H1 (cell line): ENCODE measurements around the gene MLLT11.

Experiments used
- CREB1 ChIP-seq: IDR thresholded peaks from 2 replicates; pipeline ENCODE4 v1.6.1; 2012; ENCODE audit warnings: inconsistent platforms
- E2F6 ChIP-seq: IDR thresholded peaks from 2 replicates; pipeline ENCODE4 v1.6.1; 2012; ENCODE audit warnings: inconsistent platforms
- EP300 ChIP-seq, 2 experiments: IDR thresholded peaks; 1 replicate in 1 of 2; 2 replicates in 1 of 2; pipeline ENCODE4 v1.6.1; 2011 to 2012; ENCODE audit warnings: low read depth in 2 of 2, low read length in 2 of 2, mild to moderate bottlenecking in 2 of 2, borderline replicate concordance in 1 of 2, inconsistent platforms in 1 of 2, moderate library complexity in 1 of 2
- KDM1A ChIP-seq: fragments of 200-600, 300-600 bp; sonication (generic); IDR thresholded peaks from 2 replicates; pipeline ENCODE4 v1.7.1; 2016; ENCODE audit warnings: mild to moderate bottlenecking, low read length, borderline replicate concordance
- MAFK ChIP-seq: IDR thresholded peaks from 2 replicates; pipeline ENCODE4 v1.6.1; 2012; ENCODE audit warnings: low read depth, mild to moderate bottlenecking, improper control_type of control experiment, low read length
- POLR2A ChIP-seq, 2 experiments: IDR thresholded peaks; 1 replicate in 1 of 2; 2 replicates in 1 of 2; pipeline ENCODE4 v1.6.1; 2011; ENCODE audit warnings: low read depth in 2 of 2, low read length in 2 of 2, mild to moderate bottlenecking in 2 of 2; ENCODE audit errors: control extremely low read depth in 1 of 2
- POLR2AphosphoS5 ChIP-seq: IDR thresholded peaks from 2 replicates; pipeline ENCODE4 v1.6.1; 2011; ENCODE audit warnings: low read depth, low read length
- SIN3A ChIP-seq, 2 experiments: IDR thresholded peaks in 1 of 2; conservative IDR thresholded peaks in 1 of 2; 2 replicates each; pipeline ENCODE4 v1.6.1; 2011 to 2012; ENCODE audit warnings: low read length in 2 of 2, improper control_type of control experiment in 1 of 2, low read depth in 1 of 2, mild to moderate bottlenecking in 1 of 2
- SP2 ChIP-seq: IDR thresholded peaks from 2 replicates; pipeline ENCODE4 v1.6.1; 2012; ENCODE audit warnings: mild to moderate bottlenecking, low read length, inconsistent platforms
- TBP ChIP-seq: IDR thresholded peaks from 2 replicates; pipeline ENCODE4 v1.6.1; 2011; ENCODE audit warnings: low read depth, low read length, improper control_type of control experiment
- TF ChIP-seq, protein P1 (sequence below), 3 experiments: IDR thresholded peaks; 1 replicate in 2 of 3; 2 replicates in 1 of 3; pipeline versions ENCODE4 v1.5.1 to v1.6.1; 2011; ENCODE audit warnings: low read length in 3 of 3, mild to moderate bottlenecking in 3 of 3, inconsistent platforms in 2 of 3, low read depth in 1 of 3, moderate library complexity in 1 of 3; ENCODE audit not compliant: insufficient read depth in 1 of 3; ENCODE audit errors: control extremely low read depth in 1 of 3
- TF ChIP-seq, protein P2 (sequence below): IDR thresholded peaks from 2 replicates; pipeline ENCODE4 v1.6.1; 2011; ENCODE audit warnings: low read length, improper control_type of control experiment

GRCh38 chr1:151098126-151098525 lies 37.9 kb downstream of the MLLT11 start:
- TF ChIP-seq, protein P1, sequence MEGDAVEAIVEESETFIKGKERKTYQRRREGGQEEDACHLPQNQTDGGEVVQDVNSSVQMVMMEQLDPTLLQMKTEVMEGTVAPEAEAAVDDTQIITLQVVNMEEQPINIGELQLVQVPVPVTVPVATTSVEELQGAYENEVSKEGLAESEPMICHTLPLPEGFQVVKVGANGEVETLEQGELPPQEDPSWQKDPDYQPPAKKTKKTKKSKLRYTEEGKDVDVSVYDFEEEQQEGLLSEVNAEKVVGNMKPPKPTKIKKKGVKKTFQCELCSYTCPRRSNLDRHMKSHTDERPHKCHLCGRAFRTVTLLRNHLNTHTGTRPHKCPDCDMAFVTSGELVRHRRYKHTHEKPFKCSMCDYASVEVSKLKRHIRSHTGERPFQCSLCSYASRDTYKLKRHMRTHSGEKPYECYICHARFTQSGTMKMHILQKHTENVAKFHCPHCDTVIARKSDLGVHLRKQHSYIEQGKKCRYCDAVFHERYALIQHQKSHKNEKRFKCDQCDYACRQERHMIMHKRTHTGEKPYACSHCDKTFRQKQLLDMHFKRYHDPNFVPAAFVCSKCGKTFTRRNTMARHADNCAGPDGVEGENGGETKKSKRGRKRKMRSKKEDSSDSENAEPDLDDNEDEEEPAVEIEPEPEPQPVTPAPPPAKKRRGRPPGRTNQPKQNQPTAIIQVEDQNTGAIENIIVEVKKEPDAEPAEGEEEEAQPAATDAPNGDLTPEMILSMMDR (IDR thresholded peaks at IDR 0.05; ENCODE audit: control extremely low read depth in 1 of 3, insufficient read depth in 1 of 3, low read depth in 1 of 3, low read length in 3 of 3): no peak
- TF ChIP-seq SIN3A (conservative IDR thresholded peaks at IDR 0.05 in 1 of 2, IDR thresholded peaks at IDR 0.05 in 1 of 2; ENCODE audit: low read depth in 1 of 2, low read length in 2 of 2) (no peak), MAFK (no peak), SP2 (no peak), EP300 (IDR thresholded peaks at IDR 0.05; ENCODE audit: borderline replicate concordance in 1 of 2, low read depth in 2 of 2, low read length in 2 of 2) (no peak), POLR2A (IDR thresholded peaks at IDR 0.05; ENCODE audit: control extremely low read depth in 1 of 2, low read depth in 2 of 2, low read length in 2 of 2) (no peak), KDM1A (no peak), TBP (no peak), CREB1 (no peak), POLR2AphosphoS5 (no peak), E2F6 (no peak)
- TF ChIP-seq, protein P2, sequence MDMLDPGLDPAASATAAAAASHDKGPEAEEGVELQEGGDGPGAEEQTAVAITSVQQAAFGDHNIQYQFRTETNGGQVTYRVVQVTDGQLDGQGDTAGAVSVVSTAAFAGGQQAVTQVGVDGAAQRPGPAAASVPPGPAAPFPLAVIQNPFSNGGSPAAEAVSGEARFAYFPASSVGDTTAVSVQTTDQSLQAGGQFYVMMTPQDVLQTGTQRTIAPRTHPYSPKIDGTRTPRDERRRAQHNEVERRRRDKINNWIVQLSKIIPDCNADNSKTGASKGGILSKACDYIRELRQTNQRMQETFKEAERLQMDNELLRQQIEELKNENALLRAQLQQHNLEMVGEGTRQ: no peak
